GM19372 (cell line): ENCODE results near the gene COL23A1.

ENCODE experiments used
- ATAC-seq: cut with Tn5 transposase; IDR thresholded peaks from one replicate; pipeline ENCODE4 v1.9.1; 2021; ENCODE audit warnings: mild to moderate bottlenecking, low read depth, moderate library complexity; ENCODE audit not compliant: unreplicated experiment

Gene COL23A1

DNA sequence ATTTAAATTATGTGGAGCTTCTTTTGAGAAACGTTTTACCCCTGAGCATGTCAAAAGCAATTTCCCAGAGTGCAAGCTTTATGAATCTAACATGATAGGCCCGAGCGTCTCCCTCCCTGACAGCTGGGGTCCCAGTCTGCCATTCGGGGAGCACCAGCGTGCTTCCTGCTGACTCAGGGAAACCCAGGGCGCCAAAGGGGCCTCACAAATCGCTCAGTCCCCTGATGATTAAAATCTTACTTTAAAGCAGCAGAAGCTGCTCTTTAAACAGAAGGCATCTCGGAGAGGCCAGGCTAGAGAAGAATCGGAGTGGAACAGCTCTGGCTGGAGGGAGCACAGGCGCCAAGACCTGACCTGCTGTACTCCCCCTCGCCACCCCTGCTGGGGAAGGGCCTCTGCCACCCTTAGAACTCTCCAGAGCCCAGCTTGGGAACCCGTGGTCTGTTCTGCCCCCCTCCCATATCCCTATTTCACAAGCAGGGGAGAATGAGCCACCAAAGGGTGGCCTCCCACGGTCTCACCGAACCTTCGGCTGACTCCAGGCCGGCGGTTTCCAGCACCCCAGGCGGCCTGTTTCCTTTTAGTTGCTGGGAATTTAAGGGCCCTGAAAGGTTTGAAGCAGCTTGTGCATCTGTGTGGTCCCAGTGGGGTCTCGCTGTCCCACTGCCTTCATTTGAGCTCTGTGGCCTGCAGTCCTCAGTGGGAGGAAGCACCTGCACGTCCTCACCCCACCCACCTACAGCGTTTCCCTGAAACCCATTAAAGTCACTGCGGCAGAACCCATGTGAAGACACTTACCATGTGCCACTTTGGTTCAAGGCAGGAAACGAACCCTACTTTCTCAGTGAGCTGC, 147.6 kb downstream of the COL23A1 start:
- no peak for ATAC-seq

DNA sequence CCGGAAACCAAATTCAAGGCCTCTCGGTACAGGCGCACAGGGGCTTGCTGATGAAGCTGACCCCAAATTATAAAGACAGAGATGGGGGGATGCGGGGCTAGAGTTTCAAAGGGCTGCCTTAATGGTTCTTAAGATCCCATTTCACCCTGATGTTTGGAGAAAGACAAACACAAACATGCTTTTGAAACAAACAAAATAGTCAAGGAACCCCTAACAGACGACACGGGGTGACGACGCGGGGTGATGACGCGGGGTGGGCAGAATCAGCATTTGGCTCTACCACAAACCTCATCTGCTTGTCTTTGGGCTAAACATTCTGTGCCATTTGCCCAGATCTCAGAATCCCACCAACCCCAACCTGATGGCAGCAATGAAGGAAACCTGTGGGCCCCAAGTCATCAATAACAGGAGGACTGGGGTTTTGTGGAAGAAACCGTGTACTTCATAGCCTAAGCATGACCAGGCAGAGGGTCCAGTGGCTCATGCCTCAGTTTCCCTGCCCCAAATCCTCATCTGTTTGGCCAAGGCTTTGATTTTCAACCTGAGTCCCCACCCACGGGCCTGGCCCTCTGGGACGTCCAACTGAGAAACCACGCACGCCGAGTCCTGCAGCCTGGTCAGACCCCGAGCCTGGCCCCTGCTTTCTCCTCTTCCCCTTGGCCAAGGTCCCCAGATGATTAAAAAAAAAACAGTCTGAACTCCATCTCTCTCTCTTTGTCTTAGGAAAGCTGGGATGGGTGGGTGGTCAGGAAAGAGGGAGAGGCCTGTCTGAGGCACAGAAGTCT, 148.5 kb downstream of the COL23A1 start:
- ATAC-seq: no peak

DNA sequence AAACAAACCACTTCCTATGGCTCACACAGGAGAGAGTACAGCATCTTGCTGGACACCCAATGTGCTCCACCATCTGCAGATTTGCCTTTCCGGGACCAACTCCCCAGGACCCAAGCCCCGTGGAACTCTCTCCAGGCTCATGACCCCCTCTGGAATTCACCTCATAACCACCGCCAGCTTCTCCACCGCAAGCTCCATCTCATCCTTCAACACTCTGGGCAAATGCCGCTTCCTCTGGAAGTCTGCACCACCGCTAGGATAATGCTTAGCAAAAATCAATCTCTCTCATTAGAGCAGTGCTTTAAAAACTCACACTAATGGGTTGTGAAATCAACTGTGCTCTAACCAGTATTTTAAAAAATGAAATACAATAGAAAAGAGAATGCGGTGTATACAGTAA, 150.0 kb downstream of the COL23A1 start:
- ATAC-seq: no peak

DNA sequence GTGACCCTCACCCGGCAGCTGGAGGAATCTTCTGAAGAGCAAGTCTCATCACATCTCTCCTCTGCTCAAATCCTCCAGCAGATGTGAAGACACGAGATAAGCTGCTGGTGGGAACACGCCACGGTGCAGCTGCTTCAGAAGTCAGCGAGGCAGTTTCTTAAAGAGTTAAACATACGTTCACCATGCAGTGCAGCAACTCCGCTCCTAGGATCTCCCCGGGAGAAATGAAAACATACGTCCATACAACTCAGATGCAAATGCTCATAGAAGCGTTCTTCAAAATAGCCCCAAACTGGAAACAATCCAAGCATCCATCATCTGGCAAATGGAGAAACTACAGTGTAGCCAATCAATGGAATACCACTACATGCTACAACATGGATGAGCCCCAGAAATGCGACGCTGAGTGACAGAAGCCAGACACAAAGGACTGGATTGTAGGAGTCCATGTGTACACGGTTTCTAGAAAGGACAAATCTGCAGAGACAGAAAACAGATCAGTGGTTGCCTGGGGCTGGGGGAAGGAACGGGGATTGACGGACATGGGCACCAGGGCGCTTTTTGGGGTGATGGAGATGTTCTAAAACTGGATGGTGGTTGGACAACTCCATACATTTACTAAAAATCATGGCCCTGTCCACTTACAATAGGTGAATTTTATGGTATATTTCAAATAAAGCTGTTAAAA, 150.6 kb downstream of the COL23A1 start:
- no peak for ATAC-seq

DNA sequence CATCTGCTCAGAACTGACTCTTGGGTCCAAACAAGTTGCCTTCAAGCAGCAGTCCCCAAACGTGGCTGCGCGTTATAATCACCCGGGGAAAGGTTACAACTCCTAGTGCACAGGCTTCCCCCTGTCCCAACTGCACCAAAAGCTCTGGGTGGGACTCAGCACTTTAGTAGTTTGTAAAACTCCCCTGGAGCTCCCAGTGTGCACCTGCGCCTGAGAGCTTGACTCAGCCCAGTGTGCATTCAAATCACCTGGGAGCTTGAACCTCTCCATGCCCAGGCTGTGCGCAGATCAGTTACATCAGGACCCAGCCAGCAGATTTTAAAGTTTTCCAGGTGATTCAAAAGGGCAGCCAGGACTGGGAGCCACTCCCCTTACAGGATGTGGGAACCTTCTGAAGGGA, 151.4 kb downstream of the COL23A1 start:
- no peak for ATAC-seq

DNA sequence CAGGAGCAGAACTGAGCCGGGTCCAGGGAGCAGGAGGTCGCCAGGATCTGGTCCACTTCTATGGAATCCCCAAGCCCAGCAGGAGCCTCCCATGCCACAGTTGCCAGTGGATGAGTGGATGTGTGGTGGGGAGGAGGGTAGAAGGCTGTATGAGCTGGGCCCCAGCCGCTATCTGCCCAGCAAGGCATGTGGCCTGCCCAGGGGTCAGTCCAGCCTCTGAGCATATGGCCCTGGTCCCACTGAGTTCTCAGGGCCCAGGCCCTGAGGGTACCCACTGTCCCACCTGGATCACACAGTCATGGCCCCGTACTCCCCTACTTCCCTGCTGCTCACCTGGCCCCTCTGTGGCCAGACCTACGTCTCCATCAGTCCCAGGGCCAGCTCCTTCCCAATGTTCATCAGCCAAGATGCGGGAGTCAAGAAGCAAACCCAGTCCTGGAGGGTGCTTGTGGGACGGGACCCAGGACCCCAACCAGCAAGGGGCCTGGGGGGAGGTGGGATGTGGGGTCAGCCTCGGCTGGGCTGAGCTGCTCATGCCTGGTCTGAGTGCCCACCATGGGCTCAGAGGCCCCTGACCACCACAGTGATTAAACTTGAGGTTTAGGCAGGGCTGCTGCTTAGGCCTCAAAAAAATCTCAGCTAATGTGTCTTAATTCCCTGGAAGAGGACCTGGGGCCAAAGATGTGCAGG, 152.7 kb downstream of the COL23A1 start:
- no peak for ATAC-seq

DNA sequence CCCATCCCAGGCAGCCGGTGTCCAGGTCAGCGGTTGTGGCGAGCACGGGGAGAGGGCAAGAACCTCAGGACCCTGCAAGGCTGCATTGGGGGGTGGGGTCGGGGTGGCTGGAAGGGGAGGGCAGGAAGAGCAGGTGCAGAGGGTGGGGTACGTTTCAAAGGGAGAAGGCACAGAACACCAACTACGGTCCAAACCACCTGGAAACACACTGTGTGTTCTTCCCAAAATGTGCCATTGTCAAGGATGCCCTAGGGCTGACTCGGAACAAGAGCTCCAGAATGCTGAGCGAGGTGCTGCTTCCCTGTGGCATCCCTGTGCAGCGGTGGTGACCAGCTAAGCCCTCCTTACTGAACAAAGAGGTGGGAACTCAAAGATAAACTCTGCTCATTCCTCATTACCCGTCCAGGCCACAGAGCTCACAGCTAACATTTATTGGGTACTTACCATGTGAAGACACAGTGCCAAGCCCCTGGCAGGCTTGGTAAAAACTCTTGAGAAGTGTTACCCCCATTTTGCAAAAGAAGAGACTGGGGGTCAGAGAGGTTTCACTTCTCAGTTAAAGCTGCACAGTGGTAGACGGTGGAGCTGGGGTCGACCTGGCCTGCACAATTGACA, 153.8 kb downstream of the COL23A1 start:
- ATAC-seq: no peak

DNA sequence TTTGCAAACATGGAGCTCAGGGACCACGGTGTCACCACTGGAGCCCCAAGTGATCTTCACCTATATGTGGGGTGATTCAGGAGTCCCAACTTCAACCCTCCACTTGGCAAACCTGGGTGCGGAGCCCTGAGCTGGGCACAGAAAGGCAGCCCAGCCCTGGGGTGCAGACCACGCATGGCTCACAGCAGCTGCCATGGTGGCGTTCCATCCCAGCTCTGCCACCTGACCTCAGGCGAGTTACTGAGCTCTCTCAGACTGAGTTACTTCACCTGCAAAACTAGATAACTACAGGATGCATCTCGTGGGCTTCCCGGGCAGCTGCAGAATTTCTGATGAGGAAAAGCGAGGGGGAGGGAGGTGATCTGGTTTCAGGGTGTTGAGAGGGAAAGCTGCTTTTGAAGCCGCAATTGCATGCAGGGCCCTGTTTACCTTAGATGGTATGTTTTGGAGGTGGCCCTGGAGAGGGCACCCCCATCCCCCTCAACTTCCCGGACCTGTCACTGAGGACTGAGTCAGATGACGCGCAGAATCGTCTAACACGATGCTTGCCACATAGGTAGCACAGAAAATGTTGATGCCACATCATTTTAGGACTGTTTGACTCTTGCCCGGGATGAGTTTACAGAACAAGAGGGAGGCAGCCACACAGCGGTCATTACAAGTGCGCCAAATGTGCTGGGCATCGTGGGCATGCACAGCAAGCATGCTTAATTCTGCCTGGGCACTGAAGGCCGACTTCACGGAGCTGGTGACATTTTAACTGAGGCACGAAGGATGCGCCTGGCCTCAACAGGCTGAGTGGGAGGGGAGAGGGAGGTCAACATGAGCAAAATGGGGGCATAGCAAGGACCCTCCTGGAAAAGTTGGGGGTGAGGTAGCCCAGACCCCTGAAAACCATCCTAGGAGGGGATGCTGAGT, 154.6 kb downstream of the COL23A1 start:
- no peak for ATAC-seq

DNA sequence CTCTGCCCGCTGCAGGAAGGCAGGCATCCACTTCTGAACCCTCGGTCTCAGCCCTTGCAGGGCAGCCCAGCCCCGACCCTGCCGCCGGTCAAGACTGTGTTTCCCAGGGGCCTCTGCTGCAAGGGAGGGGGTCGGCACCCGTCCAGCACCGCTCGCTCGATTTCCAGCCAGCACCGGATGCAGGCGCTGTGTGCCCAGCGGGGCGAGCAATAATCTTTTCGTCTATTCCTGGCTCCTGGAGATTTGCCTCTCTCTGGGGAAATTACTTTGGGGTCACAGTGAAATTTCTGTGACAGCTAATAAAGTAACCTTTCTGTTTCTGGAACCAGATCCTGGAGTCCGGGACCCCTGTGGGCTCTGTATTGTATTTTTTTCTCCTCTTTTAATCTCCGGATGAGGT, 155.3 kb downstream of the COL23A1 start:
- no peak for ATAC-seq

DNA sequence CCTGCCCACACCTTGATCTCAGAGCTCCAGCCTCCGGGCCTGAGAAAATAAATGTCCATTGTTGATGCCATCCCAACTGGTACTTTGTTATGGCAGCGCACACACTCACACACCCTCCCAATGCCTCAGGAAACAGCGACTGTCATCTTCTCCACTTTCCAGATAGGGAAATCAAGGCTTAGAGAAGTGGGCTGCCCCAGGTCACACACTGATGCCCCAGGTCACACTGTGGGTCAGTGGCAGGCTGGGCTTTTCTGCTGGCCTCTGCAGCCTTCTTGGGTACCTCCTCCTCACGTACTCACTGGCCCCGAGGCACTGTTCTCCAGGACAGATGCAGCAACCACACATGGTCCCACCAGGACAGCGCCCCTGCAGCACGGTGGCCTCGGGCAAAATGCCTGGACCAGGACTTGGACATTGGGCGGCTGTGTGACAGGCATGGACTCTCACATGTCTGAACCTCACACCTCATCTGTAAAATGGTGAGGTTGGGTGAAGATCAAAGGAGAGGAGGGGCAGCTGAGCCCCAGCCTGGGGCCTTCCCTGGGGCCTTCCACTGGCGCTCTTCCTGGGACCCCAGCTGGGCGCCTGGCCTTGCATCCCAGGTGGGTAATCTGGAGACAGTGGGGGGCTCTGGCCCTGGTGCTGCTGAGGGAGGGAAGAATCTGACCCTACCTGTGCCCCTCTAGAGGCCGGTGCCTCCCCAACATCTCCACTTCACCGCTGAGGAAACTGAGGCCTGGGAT, 156.0 kb downstream of the COL23A1 start:
- ATAC-seq: no peak

DNA sequence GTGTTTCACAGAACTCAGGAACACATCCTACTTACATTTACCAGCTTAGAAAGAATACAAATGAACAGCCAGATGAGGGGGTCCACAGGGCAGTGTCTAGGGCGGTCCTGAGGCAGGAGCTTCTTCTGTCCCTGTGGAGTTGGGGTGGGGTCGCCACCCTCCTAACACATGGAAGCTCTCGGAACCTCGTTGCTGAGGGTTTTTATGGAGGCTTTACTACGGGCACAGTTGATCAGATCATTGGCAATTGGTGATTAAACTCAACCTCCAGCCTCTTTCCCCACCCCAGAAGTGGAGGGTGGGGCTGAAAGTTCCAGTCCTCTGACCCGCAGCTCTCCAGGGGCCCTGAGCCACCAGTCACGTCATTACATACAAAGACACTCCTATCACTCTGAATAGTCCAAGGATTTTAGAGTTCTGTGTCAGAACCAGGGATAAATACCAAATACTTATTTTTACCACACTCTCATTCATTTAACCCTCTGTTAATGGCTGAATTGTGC, 156.9 kb downstream of the COL23A1 start:
- no peak for ATAC-seq

DNA sequence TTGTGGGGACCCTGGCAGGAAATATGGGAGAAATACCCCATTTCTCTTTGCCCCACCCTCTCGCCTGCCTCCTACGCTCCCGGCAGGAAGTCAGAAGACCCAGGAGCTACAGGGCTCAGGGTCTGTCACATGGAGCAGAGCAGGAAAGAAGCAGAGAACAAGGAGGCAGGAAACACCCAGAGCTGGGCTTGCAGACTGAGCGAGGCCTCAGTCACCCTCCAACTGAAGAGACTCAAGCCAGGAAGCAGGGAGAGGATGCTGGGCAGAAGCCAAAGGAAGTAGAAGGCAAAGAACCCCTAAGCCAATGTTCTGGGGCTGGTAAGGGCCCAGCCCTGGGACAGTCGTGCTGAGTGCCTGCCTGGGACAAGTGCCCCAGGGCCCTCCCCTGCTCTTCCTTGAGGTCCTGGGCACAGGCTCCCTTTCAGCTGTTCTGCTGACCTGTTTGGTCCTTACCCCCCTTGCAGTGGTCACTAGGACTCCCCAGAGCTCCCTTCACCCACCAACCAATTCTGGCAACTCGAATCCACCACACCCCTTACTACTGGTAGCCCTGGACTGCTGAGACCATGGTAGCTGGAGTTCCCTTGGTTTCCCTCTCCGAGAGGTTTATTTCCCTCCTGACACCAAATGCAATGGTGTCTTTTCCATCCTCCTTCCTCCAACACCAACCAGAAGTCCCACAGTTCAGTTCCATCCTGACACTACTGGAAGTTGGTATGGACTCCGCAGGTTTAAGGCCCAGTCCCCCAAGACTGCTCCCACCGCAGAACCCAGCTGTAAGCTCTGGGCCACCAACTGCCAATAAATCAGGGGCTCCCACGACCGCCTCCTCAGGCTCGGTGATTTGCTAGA, 157.5 kb downstream of the COL23A1 start:
- ATAC-seq: no peak

DNA sequence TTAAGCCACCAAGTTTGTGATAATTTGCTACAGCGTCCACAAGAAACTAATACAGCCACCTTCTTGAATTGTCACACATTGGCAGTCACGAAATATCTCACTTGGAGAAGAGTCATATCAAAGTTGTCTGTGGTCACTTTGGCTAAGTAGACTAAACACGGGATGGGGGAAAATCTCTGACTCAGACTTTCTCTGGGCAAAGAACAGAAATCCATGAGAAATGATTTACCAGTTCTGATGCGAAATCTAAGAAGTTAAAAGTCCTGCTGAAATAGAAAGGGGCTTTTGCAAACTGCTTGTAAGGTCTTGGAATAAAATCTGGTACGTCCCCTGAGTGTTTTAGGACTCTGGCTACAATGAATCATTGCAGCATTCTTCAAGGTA, 158.4 kb downstream of the COL23A1 start:
- no peak for ATAC-seq

DNA sequence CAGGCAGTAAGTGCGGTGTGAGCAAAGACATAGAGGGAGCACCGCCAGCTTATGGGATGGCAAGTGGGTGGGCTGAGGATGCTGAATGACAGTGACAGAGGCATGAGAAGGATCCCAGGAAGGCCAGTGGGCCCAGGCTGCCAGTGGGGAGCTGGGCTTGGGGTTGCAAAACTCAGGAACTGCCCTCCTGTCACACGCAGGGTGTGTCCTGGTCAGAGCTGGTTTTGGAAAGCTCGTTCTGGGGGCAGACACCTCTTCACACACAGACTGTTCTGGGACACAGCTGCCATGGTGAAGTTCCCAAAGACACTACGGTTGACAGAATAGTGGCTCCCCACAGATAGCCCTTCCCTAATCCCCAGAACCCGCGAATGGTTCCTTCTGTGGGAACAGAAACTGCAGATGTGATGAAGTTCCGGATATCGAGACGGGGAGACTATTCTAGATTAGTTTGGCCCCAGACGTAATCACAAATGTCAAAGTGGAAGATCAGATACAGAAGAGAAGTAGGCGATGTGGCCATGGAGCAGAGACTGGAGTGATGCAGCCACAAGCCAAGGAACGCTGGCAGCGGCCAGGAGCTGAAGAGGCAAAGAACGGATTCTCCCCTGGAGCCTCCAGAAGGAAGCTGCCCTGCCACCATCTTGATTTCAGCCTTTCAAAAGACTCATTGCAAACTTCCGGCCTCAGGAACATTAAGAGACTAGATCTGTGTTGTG, 159.0 kb downstream of the COL23A1 start:
- no peak for ATAC-seq

DNA sequence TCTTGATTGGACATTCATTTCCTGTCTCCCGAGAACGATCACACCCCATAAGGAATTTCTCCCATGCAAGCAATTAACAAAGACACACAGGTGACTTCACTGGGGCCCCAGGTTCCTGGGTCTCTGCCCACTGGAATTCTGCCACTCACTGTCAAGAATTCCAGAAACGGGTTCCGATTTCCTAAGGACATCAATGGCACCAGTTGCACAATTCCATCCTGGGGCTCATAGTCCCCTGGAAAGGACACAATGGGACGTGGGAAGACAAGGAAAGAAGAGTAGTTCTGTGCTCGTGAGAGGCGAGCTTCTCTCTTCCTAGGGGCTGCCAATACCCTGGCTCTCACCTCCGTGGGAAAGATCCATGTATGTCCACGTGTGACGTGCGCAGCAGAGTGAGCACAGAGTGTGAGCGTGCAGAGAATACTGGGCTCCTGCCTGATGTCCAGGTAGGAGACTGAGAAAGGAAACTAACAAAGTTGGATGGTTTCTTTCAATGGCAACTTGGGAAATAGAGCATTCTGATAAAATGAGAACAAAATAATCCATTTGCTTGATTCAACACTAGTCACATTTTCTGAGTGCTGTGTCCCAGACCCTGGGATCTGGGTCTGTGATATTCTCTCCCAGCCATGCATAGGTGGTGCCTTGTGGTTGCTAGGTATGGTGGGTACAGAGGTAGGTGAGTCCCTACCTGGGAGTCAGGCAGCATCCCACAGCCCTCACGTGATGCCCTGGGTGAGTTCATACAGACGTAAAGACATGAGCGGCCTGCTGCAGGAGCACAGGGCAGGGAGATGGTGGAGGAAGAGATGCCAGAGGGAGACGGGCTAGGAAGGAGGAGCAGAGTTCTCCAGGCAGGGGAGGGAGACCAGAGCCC, 159.8 kb downstream of the COL23A1 start:
- ATAC-seq: no peak
